OCI-LY7 (cell line): ENCODE measurements around the gene FANCG.

Experiments
- CTCF ChIP-seq: fragments of 200-600 bp; sonication (generic); conservative IDR thresholded peaks from 2 replicates; pipeline ENCODE4 v1.5.1; 2014; ENCODE audit warnings: mild to moderate bottlenecking, antibody characterized with exemption, low read length, moderate library complexity, mixed read lengths
- EZH2phosphoT487 ChIP-seq: fragments of 200-600 bp; sonication (generic); IDR thresholded peaks from 2 replicates; pipeline ENCODE4 v1.6.1; 2018; ENCODE audit warnings: low read depth, borderline replicate concordance, mild to moderate bottlenecking, mixed run types, antibody characterized with exemption, low read length, moderate library complexity, mixed read lengths

GRCh38 chr9:35074791-35075190 lies 5.0 kb downstream of the FANCG start:
- TF ChIP-seq CTCF (no peak), EZH2phosphoT487 (no peak)
